ENCODE results near the gene PRR12.

The PRR12 gene

DNA sequence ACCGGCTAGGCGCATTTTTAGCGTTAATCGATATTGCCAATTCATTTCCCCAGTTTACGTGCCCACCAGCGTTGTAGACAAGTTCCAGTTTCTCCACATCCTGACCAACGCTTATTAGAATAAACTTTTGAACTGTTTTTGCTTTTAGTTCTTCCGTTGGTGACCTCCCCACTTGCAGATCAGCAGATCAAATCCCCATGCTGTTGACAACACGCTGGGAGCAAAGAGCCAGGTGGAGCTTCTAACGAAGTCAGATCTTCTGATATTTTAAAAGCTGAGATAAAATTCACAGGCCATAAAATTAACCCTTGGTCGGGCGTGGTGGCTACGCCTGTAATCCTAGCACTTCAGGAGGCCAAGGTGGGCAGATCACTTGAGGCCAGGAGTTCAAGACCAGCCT lies 41.9 kb upstream of the PRR12 start:
- H3K4me3 ChIP-seq (ENCODE audit: low read depth, low read length), result no peak overlapping the region
- TF ChIP-seq, protein P1, sequence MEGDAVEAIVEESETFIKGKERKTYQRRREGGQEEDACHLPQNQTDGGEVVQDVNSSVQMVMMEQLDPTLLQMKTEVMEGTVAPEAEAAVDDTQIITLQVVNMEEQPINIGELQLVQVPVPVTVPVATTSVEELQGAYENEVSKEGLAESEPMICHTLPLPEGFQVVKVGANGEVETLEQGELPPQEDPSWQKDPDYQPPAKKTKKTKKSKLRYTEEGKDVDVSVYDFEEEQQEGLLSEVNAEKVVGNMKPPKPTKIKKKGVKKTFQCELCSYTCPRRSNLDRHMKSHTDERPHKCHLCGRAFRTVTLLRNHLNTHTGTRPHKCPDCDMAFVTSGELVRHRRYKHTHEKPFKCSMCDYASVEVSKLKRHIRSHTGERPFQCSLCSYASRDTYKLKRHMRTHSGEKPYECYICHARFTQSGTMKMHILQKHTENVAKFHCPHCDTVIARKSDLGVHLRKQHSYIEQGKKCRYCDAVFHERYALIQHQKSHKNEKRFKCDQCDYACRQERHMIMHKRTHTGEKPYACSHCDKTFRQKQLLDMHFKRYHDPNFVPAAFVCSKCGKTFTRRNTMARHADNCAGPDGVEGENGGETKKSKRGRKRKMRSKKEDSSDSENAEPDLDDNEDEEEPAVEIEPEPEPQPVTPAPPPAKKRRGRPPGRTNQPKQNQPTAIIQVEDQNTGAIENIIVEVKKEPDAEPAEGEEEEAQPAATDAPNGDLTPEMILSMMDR (conservative IDR thresholded peaks at IDR 0.05; ENCODE audit: low read depth, low read length), result no peak
- DNase-seq (ENCODE audit: low read depth), result no peak

DNA sequence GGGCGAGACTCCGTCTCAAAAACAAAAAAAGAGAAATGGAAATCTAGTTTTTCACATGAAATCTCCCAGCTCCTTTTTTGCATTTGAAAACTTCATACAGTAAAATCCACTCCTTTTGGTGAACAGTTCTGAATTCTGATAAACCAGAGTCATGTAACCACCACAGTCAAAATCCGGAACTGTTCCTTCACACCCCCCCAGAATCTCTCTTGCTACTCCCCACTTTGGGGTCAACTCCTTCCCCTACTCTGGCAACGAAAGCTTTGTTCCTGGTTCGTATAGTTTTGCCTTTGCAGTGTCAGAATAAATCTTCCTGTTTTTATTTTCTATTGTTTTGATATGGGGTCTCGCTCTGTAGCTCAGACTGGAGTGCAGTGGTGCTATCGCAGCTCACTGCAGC lies 39.5 kb upstream of the PRR12 start:
- no peak for DNase-seq (ENCODE audit: low read depth)
- H3K4me3 ChIP-seq (ENCODE audit: low read depth, low read length), result no peak overlapping the region
- TF ChIP-seq, protein P1 (conservative IDR thresholded peaks at IDR 0.05; ENCODE audit: low read depth, low read length), result no peak

DNA sequence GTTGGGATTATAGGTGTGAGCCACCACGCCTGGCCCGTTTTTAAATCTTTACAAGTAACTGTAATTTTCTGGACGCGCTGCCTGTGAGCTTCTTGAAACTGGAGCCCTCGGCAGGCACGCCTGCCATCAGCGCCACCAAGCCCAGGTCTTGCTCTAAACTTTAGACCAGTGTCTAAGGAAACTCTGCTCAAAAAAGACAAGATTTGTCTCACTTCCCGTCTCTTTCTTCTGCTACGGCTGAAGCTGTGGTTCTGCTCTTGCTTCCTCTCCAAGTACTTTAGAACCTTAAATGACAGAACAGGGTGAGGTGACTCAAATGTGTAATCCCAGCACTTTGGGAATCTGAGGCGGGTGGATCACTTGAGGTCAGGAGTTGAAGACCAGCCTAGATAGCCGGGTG lies 38.2 kb upstream of the PRR12 start:
- no peak overlapping the region for H3K4me3 ChIP-seq (ENCODE audit: low read depth, low read length)
- TF ChIP-seq, protein P1 (conservative IDR thresholded peaks at IDR 0.05; ENCODE audit: low read depth, low read length), result no peak
- DNase-seq (ENCODE audit: low read depth), result no peak

DNA sequence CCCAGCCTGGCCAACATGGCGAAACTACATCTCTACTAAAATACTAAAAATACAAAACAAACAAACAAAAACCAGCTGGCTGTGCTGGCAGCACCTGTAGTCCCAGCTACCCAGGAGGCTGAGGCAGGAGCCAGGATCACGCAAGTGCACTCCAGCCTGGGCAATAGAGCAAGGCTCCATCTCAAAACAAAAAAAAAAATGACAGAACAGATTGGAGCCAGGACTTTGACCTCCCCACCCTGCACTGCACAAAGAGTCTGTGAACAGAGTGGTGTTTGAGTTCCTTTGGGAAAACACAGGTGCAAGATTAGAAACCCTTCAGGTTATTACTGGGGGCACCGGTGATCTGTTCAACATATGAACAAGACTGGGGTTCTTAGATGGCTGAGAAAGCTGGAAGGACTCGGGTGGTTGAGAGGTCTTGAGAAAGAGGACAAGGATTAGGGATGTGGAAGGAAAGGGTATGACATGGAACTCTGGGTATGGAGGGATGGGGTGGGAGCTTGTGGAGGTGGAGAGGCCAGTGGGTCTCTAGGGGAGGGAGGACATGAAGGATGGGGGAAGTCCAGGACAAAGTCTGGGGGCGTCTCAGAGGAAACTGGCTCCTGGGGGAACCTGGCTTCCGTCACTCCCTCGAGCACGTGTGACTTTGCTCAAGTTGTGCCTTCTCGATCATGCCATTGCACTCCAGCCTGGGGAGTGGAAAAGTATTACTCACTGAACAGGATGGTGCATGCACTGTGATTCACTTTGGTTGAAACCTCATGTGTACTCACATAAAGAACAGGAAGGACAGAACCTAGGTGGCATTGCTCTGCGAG lies 37.3 kb upstream of the PRR12 start:
- H3K4me3 ChIP-seq (ENCODE audit: low read depth, low read length), result no peak overlapping the region
- TF ChIP-seq, protein P1 (conservative IDR thresholded peaks at IDR 0.05; ENCODE audit: low read depth, low read length), result no peak
- DNase-seq (ENCODE audit: low read depth), result peak; percentile 70

DNA sequence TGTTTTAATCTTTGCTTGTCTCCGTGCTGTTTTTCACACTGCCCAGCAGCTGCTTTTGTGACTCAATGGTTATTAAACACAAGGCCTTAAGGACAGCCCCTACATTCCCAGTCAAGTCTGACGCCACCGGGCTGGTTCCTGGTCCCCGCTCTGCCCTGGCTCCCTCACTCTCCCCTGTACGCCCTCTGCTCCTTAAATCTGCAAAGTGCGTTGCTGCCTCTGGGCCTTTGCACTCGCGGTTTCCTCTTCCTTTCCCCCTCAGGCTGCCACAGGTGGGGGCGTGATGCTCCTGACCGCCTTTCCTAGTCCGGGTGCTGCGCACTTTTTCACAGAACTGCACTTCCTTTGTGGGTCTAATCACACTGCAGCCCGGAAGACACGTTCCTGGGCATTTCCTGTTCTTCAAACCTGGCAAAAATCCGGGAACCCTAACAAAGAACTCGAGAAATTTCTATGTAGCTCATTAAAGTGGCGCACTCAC lies 36.2 kb upstream of the PRR12 start:
- no peak for DNase-seq (ENCODE audit: low read depth)
- TF ChIP-seq, protein P1 (conservative IDR thresholded peaks at IDR 0.05; ENCODE audit: low read depth, low read length), result no peak
- H3K4me3 ChIP-seq (ENCODE audit: low read depth, low read length), result no peak overlapping the region

DNA sequence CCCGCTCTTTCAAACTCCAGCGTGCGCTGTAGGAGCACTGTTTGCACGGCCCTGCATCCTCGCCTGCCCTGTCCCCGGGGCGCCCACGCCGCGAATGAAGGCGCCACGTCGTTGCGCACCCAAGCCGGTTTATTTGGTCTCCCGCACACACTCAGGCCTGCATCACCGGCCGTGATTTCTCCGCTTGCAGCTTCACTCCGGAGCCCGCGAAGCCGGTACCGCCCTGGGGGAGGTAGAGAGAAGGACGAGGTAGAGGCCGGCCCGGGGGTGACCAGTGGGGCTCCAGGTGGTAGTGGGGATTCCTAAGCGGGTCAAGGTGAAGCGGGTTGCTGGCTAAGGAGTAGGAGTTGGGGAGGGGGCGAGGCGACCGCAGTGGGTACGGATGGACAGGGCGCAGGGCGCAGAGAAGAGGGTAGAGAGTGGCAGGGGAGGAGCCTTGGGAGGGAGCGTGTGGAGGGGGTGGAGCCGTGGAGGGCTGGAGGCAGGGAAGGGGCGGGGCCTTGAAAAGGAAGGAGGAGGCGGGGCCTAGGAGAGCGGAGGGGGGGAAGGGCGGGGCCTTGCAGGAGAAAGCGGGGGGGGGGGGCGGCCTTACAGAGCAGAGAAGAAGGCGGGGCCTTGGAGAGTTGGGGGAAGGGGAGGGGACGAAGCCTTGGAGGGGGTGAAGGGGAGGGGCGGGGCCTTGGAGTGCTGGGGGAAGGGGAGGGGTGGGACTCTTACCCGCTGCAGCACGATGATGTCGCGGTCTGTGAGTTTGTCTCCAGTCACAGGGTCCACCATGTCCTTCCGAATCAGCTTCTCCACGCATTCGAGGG lies 35.2 kb upstream of the PRR12 start:
- peak; percentile 53 for DNase-seq (ENCODE audit: low read depth)
- no peak overlapping the region for H3K4me3 ChIP-seq (ENCODE audit: low read depth, low read length)
- TF ChIP-seq, protein P1 (conservative IDR thresholded peaks at IDR 0.05; ENCODE audit: low read depth, low read length), result no peak

All from choroid plexus epithelial cell (primary cell).